LNCaP clone FGC (cell line): Measurements from ENCODE around the gene PCBP3.

ENCODE experiments used
- DNase-seq: peaks from one replicate; pipeline ENCODE4 v3.0.0-alpha.2; 2011; ENCODE audit warnings: low read depth
- H3K4me3 ChIP-seq: 2 replicates; pipeline ENCODE4 v1.5.1; 2011; ENCODE audit warnings: mild to moderate bottlenecking, low read depth, low read length, control low read depth
- CTCF ChIP-seq: IDR thresholded peaks from 2 replicates; pipeline ENCODE4 v1.5.1; 2012; ENCODE audit warnings: mild to moderate bottlenecking; ENCODE audit not compliant: control insufficient read depth, insufficient read depth; ENCODE audit errors: extremely low read depth

PCBP3 gene

DNA sequence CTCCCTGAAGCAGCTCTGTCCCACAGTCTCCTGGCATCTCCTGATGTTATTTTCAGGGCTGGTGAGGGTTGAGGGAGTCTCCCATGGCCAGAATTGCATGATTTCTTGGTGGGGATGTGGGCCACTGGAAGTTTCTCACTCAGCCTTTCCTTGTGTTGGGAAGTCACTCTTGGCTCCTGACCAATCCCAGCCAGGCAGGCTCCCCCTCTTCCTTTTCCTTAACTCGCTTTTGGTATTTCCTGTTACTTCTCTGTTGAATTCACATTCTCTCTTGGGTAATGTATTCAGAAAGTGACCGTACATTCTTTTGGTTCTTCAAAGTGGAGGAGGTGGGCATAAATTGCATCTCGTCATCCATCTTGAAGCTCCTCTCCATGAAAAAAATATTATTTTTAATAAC is 135.7 kb downstream of the PCBP3 start:
- DNase-seq, result no peak
- no peak overlapping the region for H3K4me3 ChIP-seq
- TF ChIP-seq CTCF, result no peak

DNA sequence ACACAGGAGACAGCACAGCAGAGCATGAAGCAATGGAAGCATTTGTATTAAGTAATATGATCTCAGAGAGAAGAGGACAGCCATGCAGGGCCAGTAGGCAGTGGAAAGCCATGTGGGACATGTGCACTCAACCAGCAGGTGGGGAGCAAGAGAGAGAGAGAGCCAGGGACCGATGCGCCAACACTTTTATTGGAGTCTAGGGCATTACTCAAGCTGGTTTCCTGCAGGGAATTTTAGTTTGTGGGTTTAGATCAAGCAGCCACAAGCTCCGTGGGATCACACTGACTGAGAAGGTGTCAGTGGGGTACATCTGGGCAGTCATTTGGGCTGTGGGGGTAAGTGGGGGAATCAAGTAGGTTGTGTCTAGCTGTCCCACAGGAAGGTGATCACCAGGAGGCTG is 137.1 kb downstream of the PCBP3 start:
- no peak for TF ChIP-seq CTCF
- no peak overlapping the region for H3K4me3 ChIP-seq
- DNase-seq, result no peak

DNA sequence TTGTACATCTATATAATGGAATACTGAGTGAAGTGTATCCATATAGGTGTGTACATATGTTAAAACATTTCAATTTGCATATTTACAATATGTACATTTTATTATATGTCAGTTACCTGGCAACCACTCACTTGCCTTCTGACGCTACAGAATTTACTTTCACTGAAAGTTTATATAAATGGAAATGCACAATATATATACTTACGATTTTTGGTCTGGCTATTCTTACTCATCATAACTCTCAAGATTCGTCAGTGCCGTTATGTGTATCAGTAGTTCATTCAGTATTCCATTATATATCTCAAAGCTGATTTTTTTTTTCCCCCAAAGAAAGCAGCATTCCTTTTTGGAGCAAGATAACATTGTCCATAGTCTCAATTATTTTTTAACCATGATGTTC is 138.2 kb downstream of the PCBP3 start:
- no peak overlapping the region for H3K4me3 ChIP-seq
- TF ChIP-seq CTCF, result no peak
- no peak for DNase-seq

GRCh38 chr21:45786660-45787059 is 143.1 kb downstream of the PCBP3 start:
- no peak overlapping the region for H3K4me3 ChIP-seq
- TF ChIP-seq CTCF, result no peak
- no peak for DNase-seq

DNA sequence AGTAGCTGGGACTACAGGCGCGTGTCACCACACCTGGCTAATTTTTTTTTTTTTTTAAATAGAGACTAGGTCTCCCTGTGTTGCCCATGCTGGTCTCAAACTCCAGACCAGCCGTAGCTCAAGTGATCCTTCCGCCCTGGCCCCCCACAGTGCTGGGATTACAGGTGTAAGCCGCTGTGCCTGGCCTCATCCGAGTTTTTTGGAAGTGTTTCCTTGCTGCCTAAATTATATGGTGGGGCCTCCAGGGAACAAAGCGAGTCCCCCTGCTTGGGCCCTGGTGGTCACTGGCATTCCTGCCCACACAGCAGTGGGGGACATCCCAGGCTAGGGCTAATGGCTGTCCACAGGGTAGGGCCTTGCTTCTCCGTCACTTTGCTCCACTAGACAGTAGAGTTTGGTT is 143.8 kb downstream of the PCBP3 start:
- no peak overlapping the region for H3K4me3 ChIP-seq
- DNase-seq, result no peak
- no peak for TF ChIP-seq CTCF

- no peak for TF ChIP-seq CTCF
- no peak for DNase-seq
- no peak overlapping the region for H3K4me3 ChIP-seq
Observed at GRCh38 chr21:45788198-45788597, 144.7 kb downstream of the PCBP3 start.

DNA sequence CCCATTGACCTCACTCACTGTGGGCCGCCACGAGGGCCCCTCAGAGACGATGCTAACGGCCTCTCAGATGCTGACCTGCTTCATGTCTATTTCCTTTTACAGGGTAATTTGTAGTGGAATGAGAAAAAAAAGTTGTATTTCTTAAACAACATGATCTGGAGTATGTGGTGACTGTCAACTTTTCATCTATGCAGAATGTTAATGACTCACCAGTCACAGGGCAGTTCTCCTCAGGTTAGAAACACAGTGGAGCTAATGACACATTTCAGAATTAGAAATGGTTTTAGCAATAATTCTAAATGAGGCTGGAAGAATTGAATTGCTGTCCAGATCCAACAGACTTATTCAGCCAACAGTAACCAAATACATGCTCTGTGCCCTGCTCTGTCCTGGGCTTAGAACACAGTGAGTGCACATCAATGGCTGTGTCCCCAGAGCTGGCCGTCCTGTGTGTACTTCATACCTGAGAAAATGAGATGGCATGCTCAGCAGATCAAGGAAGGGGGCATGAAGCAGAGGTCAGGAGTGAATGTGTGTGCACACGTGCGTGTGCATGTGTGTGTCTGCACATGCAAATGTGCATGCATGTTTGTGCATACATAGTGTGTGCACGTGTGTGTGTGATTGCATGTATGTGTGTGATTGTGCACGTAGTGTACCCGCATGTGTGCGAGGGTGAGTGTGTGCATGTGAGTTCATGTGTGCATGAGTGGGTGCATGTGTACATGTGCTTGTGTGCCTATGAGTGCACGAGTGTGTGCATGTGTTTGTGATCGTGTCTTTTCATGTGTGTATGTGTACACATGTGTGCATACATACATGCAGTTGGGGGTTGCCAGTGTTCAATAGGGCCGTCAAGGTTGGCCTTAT is 145.3 kb downstream of the PCBP3 start:
- DNase-seq, result no peak
- no peak overlapping the region for H3K4me3 ChIP-seq
- TF ChIP-seq CTCF, result no peak
